Fibroblast of skin of back (primary cell): ENCODE measurements around the gene MSL2.
"Not testable (repeated sequence)": the region's sequence is repeated elsewhere in the genome, so short reads cannot be mapped to it uniquely, and the experiment has no call there.

ENCODE experiments used
- DNase-seq: peaks from one replicate; pipeline ENCODE4 v3.0.0-alpha.2; 2013

MSL2 gene

DNA sequence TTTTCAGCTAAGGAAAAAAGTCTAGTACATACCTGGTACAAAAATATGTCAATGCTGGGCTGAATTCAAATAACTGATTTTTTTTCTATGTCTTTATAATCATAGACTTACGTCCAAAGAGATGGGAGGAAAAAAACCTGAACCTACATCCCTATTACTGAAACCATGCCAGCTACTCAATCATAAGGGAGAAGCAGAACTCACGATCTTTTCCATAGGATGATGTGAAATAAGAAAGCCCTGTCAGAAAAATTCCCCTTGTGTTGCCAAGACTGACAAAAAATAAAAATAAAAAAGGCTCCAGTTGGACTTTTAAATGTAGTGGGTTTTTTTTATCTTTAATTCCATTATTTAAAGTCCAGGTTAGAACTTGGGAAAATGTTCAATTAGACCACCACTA is 3.3 kb downstream of the MSL2 start:
- DNase-seq, result no peak

DNA sequence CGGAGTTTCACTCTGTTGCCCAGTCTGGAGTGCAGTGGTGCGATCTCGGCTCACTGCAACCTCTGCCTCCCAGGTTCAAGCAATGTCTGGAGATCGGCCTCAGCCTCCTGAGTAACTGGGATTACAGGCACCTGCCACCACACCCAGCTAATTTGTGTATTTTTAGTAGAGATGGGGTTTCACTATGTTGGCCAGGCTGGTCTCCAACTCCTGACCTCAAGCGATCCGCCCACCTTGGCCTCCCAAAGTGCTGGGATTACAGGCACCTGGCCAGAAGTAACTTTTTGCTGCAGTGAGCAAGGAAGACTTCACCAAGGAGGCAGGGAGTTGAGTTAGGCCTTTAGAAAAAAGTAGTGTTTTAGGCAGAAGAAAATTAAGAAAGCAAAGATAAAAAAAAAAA is 3.9 kb downstream of the MSL2 start:
- DNase-seq, result not testable (repeated sequence)

DNA sequence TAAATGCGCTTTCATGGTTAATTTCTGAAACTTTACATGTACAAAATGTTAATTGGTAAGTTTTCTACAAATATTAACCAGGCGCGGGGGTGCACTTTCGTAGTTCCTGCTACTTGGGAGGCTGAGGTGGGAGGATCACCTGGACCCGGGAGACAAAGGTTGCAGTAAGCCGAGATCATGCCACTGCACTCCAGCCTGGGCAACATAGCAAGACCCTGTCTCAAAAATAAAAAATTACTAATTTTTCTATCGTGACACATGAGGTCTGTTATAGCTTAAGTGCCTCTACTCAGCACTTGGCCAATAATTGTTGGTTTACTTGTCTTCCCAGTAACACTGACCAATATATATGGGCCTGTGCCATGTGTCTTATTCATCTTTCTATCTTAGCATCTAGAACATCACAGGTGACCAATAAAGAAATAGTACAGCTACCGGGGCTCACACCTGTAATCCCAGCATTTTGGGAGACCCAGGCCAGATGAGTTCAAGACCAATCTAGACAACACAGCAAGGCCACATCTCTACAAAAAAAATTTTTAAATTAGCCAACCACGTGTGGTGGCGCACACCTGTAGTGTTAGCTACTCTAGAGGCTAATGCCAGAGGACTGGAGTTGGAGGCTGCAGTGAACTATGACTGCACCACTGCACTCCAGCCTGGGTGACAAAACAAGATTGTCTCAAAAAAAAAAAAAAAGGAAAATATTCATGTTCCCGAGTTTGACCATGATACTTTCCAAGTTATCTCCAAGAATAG is 6.1 kb downstream of the MSL2 start:
- DNase-seq, result no peak

DNA sequence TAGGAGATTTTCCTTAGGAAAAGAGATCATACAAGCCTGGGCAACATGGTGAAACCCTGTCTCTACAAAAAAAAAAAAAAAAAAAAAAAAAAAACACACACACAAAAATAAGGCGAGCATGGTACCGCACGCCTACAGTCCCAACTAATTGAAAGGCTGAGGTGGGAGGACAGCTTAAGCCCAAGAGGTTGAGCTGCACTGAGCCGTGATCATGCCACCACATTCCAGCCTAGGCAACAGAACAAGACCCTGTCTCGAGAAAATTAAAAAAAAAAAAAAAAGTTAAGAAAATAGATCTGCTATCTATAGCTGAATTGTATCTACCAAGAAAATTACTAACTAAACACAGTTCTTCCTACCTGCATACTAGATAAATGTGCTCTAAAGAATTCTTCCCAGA is 7.1 kb downstream of the MSL2 start:
- no peak for DNase-seq

DNA sequence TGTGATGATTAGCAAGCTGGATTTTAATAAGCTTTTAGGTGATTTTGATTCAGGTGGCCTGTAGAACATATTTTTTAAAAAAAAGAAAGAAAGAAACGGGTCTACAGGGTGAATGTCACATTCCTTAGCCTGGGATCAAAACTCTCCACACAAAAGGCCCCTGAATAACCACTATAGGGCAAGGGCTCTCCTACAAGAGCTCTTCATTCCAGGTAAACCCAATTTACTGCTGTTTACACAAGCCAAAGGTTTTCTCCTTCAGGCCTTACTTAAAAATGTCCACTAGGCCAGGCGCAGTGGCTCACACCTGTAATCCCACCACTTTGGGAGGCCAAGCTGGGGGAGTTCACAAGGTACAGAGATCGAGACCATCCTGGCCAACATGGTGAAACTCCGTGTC is 8.3 kb downstream of the MSL2 start:
- DNase-seq, result no peak

DNA sequence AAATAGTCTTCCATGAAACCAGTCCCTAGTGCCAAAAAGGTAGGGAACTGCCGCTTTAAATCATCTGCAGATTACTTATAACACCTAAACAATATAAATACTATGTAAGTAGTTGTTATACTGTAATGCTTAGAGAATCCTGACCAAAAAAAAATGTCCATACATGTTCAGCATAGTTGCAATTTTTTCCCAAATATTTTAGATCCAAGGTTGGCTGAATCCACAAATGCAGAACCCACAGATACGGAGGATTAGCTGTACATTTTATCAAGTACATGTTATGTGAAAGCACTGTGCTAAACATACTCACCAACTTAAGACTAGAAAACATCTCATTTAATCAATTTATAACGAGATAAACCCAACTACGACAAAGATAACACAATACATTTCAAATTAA is 9.3 kb downstream of the MSL2 start:
- peak; percentile 62 for DNase-seq

DNA sequence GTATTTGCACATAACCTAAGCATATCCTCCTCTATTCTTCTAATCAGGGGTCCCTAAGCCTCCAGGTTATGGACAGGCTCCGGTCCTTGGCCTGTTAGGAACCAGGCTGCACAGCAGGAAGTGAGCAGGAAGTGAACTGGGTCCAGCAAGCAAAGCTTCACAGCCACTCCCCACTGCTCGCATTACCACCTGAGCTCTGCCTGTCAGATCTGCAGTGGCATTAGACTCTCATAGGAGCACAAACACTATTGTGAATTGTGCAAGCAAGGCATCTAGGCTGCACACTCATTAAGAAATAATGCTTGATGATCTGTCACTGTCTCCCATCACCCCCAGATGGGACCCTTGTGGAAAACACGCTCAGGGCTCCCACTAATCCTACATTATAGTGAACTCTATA is 9.8 kb downstream of the MSL2 start:
- DNase-seq, result no peak

DNA sequence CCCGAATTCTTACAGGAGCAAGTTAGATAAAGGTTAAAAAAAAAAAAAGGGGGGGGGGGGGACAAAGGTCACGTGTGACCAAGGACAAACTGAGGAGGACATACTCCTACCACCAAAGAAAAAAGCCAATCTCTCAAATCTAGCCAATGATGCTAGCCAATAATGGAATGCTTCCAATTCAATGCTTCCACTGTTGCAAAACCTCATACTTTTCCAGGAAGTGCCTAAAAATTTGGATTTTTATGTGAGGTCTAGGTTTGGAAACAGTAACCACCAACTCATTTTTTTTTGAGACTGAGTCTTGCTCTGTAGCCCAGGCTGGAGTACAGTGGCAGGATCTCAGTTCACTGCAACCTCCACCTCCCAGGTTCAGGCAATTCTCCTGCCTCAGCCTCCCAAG is 11.4 kb downstream of the MSL2 start:
- no peak for DNase-seq

DNA sequence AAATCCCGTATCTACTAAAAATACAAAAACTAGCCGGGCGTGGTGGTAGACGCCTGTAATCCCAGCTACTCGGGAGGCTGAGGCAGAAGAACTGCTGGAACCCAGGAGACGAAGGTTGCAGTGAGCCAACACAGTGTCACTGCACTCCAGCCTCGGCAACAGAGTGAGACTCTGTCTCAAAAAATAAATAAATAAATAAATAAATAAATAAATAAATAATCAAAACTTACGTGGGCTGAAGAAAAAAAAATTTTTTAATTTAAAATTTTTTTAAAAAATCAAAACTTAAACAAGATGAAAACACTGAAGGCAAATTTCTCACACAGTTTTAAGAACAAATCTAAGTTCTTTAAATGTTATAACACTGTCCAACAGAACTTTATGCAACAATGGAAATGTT is 14.4 kb downstream of the MSL2 start:
- no peak for DNase-seq

DNA sequence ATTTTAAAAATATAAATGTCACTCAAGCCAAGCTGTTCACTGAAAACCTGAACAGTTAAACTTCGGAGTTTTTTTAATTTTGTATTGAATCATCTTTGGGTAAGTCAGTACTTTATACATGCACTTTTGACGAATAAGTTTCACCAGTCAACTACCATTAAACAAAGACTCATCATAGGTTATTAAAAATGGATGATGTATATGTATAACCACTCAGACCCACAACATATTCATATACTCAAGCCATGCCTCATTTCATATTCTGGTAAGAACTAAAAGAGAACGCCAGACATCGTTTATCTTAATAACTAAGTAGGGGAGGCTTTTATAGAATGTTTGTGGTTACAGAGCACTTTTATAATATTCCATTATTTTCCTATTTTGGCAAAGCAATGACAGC is 18.3 kb downstream of the MSL2 start:
- no peak for DNase-seq

DNA sequence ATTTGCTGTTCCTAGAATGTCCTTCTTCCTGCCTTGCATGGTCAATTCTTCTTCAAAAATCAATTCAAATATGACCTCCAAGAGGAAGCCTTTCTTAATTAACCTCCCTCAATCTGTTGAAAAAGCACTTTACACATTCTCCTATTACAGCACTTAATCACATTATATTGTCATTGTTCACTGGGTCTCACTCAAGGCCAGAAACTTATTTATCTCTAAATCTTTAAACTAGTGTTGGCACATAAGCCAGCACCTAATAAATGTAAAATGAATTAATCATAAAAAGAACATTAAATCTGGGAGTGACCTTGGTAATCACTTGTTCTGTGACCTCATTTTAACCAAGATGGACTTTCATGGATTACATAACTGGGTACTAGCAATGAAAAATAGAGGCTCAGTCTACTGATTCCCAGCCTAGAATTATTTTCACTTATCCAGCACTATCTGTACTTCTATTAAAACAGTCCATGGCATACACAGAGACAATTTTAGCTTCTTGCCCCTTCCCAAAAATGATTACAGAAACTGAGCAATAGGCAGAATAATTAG is 22.1 kb downstream of the MSL2 start:
- DNase-seq, result no peak

DNA sequence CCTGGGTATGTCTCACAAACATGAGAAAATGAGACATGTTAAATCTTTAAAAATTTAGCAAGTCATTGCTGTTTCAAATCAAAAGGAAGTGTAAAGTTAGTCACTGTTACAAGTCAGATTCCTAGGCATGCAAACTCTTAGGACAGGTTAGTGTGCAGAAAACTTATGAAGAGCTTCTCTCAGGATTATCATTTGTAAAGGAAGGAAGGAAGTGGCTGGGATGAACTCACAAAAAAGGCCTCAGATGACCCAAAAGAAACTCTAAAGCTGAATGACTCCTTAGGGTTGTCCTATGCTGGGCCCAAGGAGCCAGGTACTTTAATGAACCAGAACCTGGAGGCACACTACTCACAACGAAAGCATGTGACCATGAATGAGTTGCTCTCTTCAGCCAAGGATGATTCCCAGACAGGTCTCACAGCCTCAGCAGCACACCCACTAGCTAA is 25.0 kb downstream of the MSL2 start:
- DNase-seq, result peak; percentile 21

DNA sequence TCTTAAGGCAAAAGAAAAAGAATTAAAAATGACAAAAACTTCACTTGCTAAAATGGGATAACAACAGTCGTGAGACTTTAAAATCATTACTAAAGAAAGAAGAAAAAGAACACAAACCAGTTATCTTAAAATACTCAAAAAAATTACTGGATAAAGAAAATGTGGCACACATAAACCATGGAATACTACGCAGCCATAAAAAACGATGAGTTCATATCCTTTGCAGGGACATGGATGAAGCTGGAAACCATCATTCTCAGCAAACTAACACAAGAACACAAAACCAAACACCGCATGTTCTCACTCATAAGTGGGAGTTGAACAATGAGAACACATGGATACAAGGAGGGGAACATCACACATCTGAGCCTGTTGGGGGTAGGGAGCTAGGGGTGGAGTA is 27.9 kb downstream of the MSL2 start:
- DNase-seq, result not testable (repeated sequence)

DNA sequence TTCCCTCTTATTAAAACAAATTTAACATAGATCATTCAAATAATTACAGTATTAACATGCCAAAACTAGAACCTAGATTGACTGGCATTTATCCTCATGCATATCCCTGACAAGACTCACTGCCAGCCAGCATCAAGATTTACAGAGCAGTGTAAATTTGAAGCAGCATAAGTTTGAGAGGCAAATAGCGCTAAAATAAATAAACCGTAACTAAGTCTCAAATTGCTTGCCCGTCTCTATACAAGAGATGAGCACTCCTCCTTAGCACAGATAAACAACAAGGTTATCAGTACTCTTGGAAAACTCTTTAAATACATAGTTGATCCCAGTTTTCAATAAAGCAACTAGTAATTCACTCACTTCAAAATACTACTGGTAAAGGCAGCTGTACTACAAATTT is 29.6 kb downstream of the MSL2 start:
- no peak for DNase-seq

DNA sequence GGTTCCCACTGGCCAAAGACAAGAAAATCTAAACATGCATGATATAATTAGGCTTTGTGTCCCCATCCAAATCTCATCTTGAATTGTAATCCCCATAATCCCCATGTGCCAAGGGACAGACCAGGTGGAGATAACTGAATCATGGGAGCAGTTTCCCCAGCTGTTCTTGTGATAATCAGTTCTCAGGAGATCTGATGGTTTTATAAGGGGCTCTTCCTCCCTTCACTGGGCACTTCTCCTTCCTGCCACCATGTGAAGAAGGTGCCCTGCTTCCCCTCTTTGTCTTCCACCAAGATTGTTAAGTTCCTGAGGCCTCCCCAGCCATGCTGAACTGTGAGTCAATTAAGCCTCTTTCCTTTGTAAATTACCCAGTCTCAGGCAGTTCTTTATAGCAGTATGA is 32.5 kb downstream of the MSL2 start:
- not testable (repeated sequence) for DNase-seq

DNA sequence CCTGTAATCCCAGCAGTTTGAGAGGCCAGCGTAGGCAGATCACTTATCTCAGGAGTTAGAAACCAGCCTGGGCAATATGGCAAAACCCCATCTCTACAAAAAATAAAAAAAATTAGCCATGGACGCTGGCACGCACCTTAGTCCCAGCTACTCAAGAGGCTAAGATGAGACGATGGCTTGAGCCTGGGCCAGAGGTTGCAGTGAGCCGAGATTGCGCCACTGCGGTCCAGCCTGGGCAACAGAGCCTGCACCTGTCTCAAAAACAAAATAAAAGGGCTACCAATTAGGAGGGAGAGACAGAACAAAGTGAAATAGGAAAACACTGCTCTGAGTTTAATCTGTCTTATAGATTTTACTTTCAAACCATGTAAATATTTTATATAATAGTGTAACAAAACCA is 33.8 kb downstream of the MSL2 start:
- no peak for DNase-seq

DNA sequence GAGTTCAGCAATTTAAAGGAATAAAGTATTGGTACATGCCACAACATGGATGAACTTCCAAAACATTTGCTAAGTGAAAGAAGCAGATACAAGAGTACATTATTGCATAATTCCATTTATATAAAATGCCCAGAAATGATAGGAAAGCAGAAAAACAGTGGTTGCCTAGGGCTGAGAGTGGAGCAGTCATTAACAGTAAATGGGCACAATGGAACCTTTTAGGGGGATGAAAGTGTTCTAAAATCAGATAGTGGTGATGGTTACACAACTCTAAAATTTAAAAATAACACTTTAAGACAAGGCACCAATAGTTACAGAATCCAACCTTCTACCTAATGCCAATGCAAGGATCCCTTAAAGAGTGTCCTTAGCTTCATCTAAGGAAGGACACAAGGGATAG is 34.6 kb downstream of the MSL2 start:
- no peak for DNase-seq

DNA sequence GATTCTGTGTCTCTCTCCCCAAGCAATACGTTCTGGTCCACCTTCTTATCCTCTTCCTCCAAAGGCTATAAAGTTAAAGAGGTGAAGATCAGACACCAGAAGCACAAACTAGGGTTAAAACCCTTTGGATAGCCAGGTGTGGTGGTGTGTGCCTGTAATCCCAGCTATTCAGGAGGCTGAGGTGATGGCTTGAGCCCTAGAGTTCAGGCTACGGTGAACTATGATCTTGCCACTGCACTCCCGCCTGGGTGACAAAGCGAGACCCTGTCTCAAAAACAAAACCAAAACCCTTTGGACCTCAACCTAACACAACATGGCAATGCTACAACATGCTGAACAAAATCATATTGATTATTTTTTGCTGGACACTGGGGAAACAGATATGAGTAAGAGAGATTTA is 43.2 kb downstream of the MSL2 start:
- no peak for DNase-seq

DNA sequence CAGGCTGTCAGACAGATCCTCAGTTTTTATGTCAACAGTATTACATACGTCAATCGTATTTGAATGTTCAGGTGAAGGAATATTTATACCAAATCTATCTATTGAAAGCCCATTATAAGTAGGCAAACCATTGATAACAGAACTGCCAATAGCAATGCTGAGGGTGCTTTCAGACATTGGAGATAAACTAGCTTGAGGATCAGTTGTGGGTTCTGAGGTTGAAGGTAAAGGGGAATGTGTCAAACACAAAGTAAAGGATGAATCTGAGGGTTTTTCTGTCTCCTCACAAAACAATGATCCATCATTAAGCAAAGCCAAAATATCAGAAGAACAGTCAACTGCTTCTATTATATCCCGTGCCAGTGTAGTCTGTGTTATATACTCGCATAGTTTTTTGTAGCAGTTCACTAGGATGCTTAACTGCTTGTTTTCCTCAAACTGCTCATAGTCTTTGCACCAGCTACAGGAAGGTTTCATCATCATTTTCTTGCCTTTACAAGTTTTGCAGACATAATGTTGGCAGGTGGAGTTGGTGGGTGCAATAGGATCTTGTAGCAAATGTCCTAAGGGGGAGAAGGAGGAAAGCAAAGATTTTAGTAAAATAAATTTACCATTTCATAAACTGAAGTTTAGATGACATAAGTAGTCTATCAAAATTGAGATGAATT is 43.8 kb downstream of the MSL2 start:
- no peak for DNase-seq

DNA sequence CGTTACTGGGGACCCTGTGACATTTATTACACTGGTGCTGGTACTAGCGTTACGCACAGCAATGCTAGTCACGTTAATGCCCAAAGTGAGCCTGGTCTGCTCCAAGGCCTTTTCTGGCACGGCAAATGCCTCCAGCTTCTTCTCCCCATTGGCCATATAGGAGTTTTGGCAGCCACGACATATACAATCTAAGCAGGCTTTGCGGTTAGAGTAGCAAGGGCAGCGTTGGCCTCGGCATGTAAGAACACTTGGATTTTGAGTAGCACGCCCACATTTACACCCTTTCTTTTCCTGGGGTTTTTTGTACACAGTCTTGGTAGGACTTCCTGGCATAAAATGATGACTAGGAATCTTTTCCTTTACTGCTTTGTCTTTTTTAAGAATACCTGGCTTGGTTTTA is 44.9 kb downstream of the MSL2 start:
- no peak for DNase-seq

DNA sequence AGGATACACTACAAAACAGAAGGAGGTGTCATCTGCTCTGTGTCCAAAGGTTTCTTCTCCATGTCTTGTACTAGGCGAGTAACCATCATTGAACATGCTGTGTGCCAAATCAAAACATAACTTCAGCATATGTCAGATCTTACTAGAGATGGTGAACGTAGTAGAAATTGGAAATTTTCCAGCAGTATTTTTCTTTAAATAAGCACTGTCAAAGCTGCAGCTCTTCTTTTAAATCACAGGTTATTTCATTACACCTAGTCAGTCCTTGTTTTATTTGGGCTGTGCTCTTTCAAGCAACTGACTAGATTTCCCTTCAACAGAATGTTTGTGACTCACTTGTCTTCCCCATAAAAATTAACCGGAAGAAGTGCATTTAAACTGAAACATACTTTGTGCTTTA is 46.5 kb downstream of the MSL2 start:
- DNase-seq, result peak; percentile 60

DNA sequence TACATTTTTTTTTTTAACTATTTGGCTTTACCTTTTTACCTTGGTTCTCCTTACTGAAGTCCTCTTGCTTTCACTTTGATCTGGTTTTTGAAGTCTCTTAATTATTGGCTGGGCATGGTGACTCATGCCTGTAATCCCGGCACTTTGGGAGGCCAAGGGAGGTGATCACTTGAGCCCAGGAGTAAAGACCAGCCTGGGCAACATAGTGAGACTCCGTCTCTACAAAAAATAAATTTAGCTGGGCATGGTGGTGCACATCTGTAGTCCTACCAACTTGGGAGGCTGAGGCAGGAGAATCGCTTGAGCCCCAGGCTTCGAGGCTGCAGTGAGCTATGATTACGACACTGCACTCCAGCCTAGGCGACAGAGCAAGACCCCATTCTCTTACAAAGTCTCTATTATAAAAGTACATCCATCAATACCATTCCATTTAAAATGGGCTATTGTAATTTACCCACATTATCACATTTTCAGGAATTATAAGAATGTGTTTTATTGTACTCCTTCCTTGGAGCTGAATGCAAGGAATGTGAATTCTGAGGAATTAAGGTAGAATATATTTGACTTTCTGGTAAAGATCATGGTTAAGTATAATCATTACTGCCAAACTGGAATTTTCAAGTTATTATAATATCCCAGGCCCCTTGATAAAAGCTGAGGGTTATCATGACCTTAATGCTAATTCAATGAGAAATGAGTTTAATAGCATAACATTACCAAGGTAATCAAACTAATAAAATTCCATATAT is 49.0 kb downstream of the MSL2 start:
- peak; percentile 11 for DNase-seq

DNA sequence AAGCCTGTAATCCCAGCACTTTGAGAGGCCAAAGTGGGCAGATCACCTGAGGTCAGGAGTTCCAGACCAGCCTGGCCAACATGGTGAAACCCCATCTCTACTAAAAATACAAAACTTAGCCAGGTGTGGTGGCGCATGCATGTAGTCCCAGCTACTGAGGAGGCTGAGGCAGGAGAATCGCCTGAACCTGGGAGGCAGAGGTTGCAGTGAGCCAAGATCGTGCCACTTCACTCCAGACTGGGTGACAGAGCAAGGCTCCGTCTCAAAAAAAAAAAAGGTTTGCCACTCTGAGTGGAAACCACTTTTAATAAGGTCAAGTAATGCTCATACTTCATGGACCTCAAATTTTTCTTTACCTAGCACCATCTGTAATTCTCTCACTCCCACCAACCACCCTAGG is 51.7 kb downstream of the MSL2 start:
- not testable (repeated sequence) for DNase-seq
